ENCODE data around the gene COL28A1. TPM values are rescaled to one million over a fixed set of nuclear protein-coding genes. Genes with fewer than 3 reads are reported as not detected.
"Not testable (repeated sequence)": the region's sequence is repeated elsewhere in the genome, so short reads cannot be mapped to it uniquely, and the experiment has no call there.

COL28A1 gene
- total and polyA plus RNA-seq, 4 donors, result 0.05 to 0.50 (median 0.18) TPM

GRCh38 chr7:7562736-7563135 is 27.1 kb upstream of the COL28A1 start:
- TF ChIP-seq EGR1 (IDR thresholded peaks at IDR 0.05; ENCODE audit: low read depth in 2 of 2) (no peak), FOXA2 (IDR thresholded peaks at IDR 0.05) (no peak), RAD21 (IDR thresholded peaks at IDR 0.05) (no peak), SP1 (IDR thresholded peaks at IDR 0.05) (no peak), HNF4A (conservative IDR thresholded peaks at IDR 0.05) (no peak), CTCF (IDR thresholded peaks at IDR 0.05; ENCODE audit: low read depth, low read length, missing input control) (no peak)
- H3K9me3 ChIP-seq (ENCODE audit: control insufficient read depth in 4 of 4, low read length in 3 of 4), result no peaks in the 10 kb centered on the region
- no peak for DNase-seq (ENCODE audit: low spot score)
- H3K27me3 ChIP-seq (ENCODE audit: control insufficient read depth in 4 of 4, insufficient read depth in 4 of 4, low read length in 3 of 4), result no peaks in the 10 kb centered on the region
- 62% methylated on average over 3 of the region's 3 CpGs for WGBS
- H3K4me1 ChIP-seq (ENCODE audit: control insufficient read depth in 4 of 4, insufficient read depth in 4 of 4, low read length in 3 of 4), result peaks cover 2 to 34% (median 26%) of the 10 kb centered on the region in 4 donors
- H3K27ac ChIP-seq (ENCODE audit: low read depth in 1 of 2, low read length in 2 of 2), result no peak overlapping the region
- H3K4me3 ChIP-seq (ENCODE audit: low read depth in 1 of 3, low read length in 3 of 3), result no peak overlapping the region
- H3K36me3 ChIP-seq (ENCODE audit: control insufficient read depth in 4 of 4, insufficient read depth in 3 of 4, low read depth in 1 of 4, low read length in 3 of 4), result no peaks in the 10 kb centered on the region
- H3K9ac ChIP-seq (ENCODE audit: low read depth in 1 of 2, low read length in 2 of 2), result peak overlapping the region in 1 of 2 donors; percentile 12

DNA sequence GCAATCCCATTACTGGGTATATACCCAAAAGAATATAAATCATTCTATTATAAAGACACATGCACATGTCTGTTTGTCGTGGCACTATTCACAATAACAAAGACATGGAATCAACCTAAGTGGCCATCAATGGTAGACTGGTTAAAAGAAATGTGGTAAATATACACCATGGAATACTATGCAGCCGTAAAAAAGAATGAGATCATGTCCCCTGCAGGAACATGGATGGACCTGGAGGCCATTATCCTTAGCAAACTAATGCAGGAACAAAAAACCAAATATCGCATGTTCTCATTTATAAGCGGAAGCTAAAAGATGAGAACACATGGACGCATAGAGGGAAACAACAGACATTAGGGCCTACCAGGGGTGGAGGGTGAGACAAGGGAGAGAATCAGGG is 25.9 kb upstream of the COL28A1 start:
- not testable (repeated sequence) for H3K9me3 ChIP-seq (ENCODE audit: control insufficient read depth in 4 of 4, low read length in 3 of 4); DNase-seq (ENCODE audit: low spot score); H3K9ac ChIP-seq (ENCODE audit: low read depth in 1 of 2, low read length in 2 of 2); H3K27ac ChIP-seq (ENCODE audit: low read depth in 1 of 2, low read length in 2 of 2); H3K36me3 ChIP-seq (ENCODE audit: control insufficient read depth in 4 of 4, insufficient read depth in 3 of 4, low read depth in 1 of 4, low read length in 3 of 4); H3K4me3 ChIP-seq (ENCODE audit: low read depth in 1 of 3, low read length in 3 of 3); H3K27me3 ChIP-seq (ENCODE audit: control insufficient read depth in 4 of 4, insufficient read depth in 4 of 4, low read length in 3 of 4)
- H3K4me1 ChIP-seq (ENCODE audit: control insufficient read depth in 4 of 4, insufficient read depth in 4 of 4, low read length in 3 of 4), result peaks cover 2 to 30% (median 24%) of the 10 kb centered on the region in 4 donors
- WGBS, result 97% methylated on average over 5 of the region's 5 CpGs

GRCh38 chr7:7557252-7557651 is 21.6 kb upstream of the COL28A1 start:
- DNase-seq (ENCODE audit: low spot score), result no peak
- Histone ChIP-seq H3K4me1 (ENCODE audit: control insufficient read depth in 4 of 4, insufficient read depth in 4 of 4, low read length in 3 of 4) (peaks cover 0 to 15% (median 3%) of the 10 kb centered on the region in 4 donors), H3K9me3 (ENCODE audit: control insufficient read depth in 4 of 4, low read length in 3 of 4) (no peaks in the 10 kb centered on the region), H3K9ac (ENCODE audit: low read depth in 1 of 2, low read length in 2 of 2) (no peak overlapping the region), H3K27ac (ENCODE audit: low read depth in 1 of 2, low read length in 2 of 2) (no peak overlapping the region), H3K36me3 (ENCODE audit: control insufficient read depth in 4 of 4, insufficient read depth in 3 of 4, low read depth in 1 of 4, low read length in 3 of 4) (no peaks in the 10 kb centered on the region), H3K4me3 (ENCODE audit: low read depth in 1 of 3, low read length in 3 of 3) (no peak overlapping the region), H3K27me3 (ENCODE audit: control insufficient read depth in 4 of 4, insufficient read depth in 4 of 4, low read length in 3 of 4) (no peaks in the 10 kb centered on the region)
- TF ChIP-seq MAX (IDR thresholded peaks at IDR 0.05) (no peak), EGR1 (IDR thresholded peaks at IDR 0.05; ENCODE audit: low read depth in 2 of 2) (no peak), CTCF (IDR thresholded peaks at IDR 0.05; ENCODE audit: low read depth, low read length, missing input control) (no peak), NR2F2 (IDR thresholded peaks at IDR 0.05) (no peak), RAD21 (IDR thresholded peaks at IDR 0.05) (no peak), JUND (IDR thresholded peaks at IDR 0.05) (no peak), FOXA2 (IDR thresholded peaks at IDR 0.05) (no peak), RXRA (IDR thresholded peaks at IDR 0.05) (no peak), ZBTB33 (IDR thresholded peaks at IDR 0.05) (no peak), FOXA1 (IDR thresholded peaks at IDR 0.05) (no peak), GABPA (IDR thresholded peaks at IDR 0.05 in 1 of 2, conservative IDR thresholded peaks at IDR 0.05 in 1 of 2) (no peak), HNF4A (conservative IDR thresholded peaks at IDR 0.05) (no peak), SP1 (IDR thresholded peaks at IDR 0.05) (no peak)
- TF ChIP-seq, protein P1, sequence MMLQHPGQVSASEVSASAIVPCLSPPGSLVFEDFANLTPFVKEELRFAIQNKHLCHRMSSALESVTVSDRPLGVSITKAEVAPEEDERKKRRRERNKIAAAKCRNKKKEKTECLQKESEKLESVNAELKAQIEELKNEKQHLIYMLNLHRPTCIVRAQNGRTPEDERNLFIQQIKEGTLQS (IDR thresholded peaks at IDR 0.05), result no peak
- 85% methylated on average over 5 of the region's 5 CpGs for WGBS

All from liver (tissue), 9 donors.